H9 (cell line): ENCODE results near the gene PLCH2. TPM values are rescaled to one million over a fixed set of nuclear protein-coding genes. Genes with fewer than 3 reads are reported as not detected.

ENCODE experiments used
- DNase-seq: peaks from one replicate; pipeline ENCODE4 v3.0.0-alpha.2; 2017
- H2AFZ ChIP-seq: one replicate; pipeline ENCODE4 v1.6.1; 2013; ENCODE audit warnings: mild to moderate bottlenecking, low read length, control low read depth, moderate library complexity
- H2AK5ac ChIP-seq: 2 replicates; pipeline ENCODE4 v1.6.1; 2013; ENCODE audit warnings: low read length, control low read depth, mixed read lengths; ENCODE audit not compliant: insufficient read length
- H2BK120ac ChIP-seq: one replicate; pipeline ENCODE4 v1.6.1; 2013; ENCODE audit warnings: low read depth, mild to moderate bottlenecking, low read length, control low read depth, inconsistent platforms; ENCODE audit not compliant: poor library complexity, severe bottlenecking
- H2BK12ac ChIP-seq: 2 replicates; pipeline ENCODE4 v1.6.1; 2013; ENCODE audit warnings: low read length, control low read depth, mixed read lengths, low read depth; ENCODE audit not compliant: insufficient read length
- H2BK15ac ChIP-seq: 2 replicates; pipeline ENCODE4 v1.6.1; 2013; ENCODE audit warnings: low read depth, low read length, control low read depth
- H2BK20ac ChIP-seq: one replicate; pipeline ENCODE4 v1.6.1; 2013; ENCODE audit warnings: low read depth, mild to moderate bottlenecking, low read length, control low read depth, inconsistent platforms; ENCODE audit not compliant: poor library complexity, severe bottlenecking
- H2BK5ac ChIP-seq: 2 replicates; pipeline ENCODE4 v1.6.1; 2013; ENCODE audit warnings: low read length, control low read depth, mixed read lengths; ENCODE audit not compliant: insufficient read length
- H3K14ac ChIP-seq: 2 replicates; pipeline ENCODE4 v1.6.1; 2013; ENCODE audit warnings: low read length, control low read depth; ENCODE audit not compliant: insufficient read depth
- H3K18ac ChIP-seq: 2 replicates; pipeline ENCODE4 v1.6.1; 2013; ENCODE audit warnings: low read depth, mild to moderate bottlenecking, mixed read lengths, low read length, control low read depth; ENCODE audit not compliant: insufficient read length
- H3K23ac ChIP-seq: 2 replicates; pipeline ENCODE4 v1.6.1; 2013; ENCODE audit warnings: low read length, control low read depth, mixed read lengths, low read depth; ENCODE audit not compliant: insufficient read length
- H3K23me2 ChIP-seq: 2 replicates; pipeline ENCODE4 v1.6.1; 2013; ENCODE audit warnings: low read depth, mild to moderate bottlenecking, mixed read lengths, low read length, control low read depth; ENCODE audit not compliant: insufficient read length, poor library complexity, severe bottlenecking
- H3K27ac ChIP-seq: 2 replicates; pipeline ENCODE4 v1.5.1; 2013; ENCODE audit warnings: low read length, control low read depth, mixed read lengths, low read depth; ENCODE audit not compliant: insufficient read length
- H3K27me3 ChIP-seq: 2 replicates; pipeline ENCODE4 v1.6.1; 2013; ENCODE audit warnings: low read length, control low read depth, inconsistent platforms; ENCODE audit not compliant: insufficient read depth
- H3K4ac ChIP-seq: 2 replicates; pipeline ENCODE4 v1.6.1; 2013; ENCODE audit warnings: low read depth, mild to moderate bottlenecking, control low read depth, inconsistent platforms, low read length, moderate library complexity
- H3K4me1 ChIP-seq: 2 replicates; pipeline ENCODE4 v1.6.1; 2013; ENCODE audit warnings: low read length, control low read depth, inconsistent platforms; ENCODE audit not compliant: insufficient read depth
- H3K4me2 ChIP-seq: 2 replicates; pipeline ENCODE4 v1.6.1; 2013; ENCODE audit warnings: low read length, control low read depth, mixed read lengths; ENCODE audit not compliant: insufficient read length, insufficient read depth
- H3K56ac ChIP-seq: 2 replicates; pipeline ENCODE4 v1.6.1; 2013; ENCODE audit warnings: low read depth, mild to moderate bottlenecking, mixed read lengths, low read length, control low read depth; ENCODE audit not compliant: insufficient read length
- H3K79me1 ChIP-seq: 2 replicates; pipeline ENCODE4 v1.6.1; 2013; ENCODE audit warnings: low read depth, mild to moderate bottlenecking, moderate library complexity, low read length, control low read depth, inconsistent platforms; ENCODE audit not compliant: insufficient read depth, poor library complexity, severe bottlenecking
- H3K79me2 ChIP-seq: 2 replicates; pipeline ENCODE4 v1.6.1; 2013; ENCODE audit warnings: low read length, control low read depth, inconsistent platforms; ENCODE audit not compliant: insufficient read depth
- H3K9ac ChIP-seq: 2 replicates; pipeline ENCODE4 v1.6.1; 2013; ENCODE audit warnings: low read length, control low read depth, mixed read lengths; ENCODE audit not compliant: insufficient read length; ENCODE audit errors: extremely low read depth
- H3K9me3 ChIP-seq: one replicate; pipeline ENCODE4 v1.6.1; 2013; ENCODE audit warnings: low read depth, low read length, inconsistent platforms; ENCODE audit not compliant: control insufficient read depth
- H3T11ph ChIP-seq: one replicate; pipeline ENCODE4 v1.6.1; 2013; ENCODE audit warnings: mild to moderate bottlenecking, low read length, control low read depth, inconsistent platforms
- H4K20me1 ChIP-seq: one replicate; pipeline ENCODE4 v1.6.1; 2013; ENCODE audit not compliant: control insufficient read depth, insufficient read length, insufficient read depth
- H4K5ac ChIP-seq: 2 replicates; pipeline ENCODE4 v1.6.1; 2013; ENCODE audit warnings: low read depth, mild to moderate bottlenecking, mixed read lengths, low read length, control low read depth; ENCODE audit not compliant: insufficient read length
- H4K8ac ChIP-seq: replicated peaks from 2 replicates; pipeline ENCODE4 v1.6.1; 2013; ENCODE audit warnings: low read length, control low read depth, mixed read lengths, low read depth; ENCODE audit not compliant: insufficient read length
- H4K91ac ChIP-seq: 2 replicates; pipeline ENCODE4 v1.6.1; 2013; ENCODE audit warnings: low read depth, mild to moderate bottlenecking, moderate library complexity, mixed read lengths, low read length, control low read depth; ENCODE audit not compliant: insufficient read length
- H3K27ac Mint-ChIP-seq, 3 experiments: 2 replicates in 2 of 3; 3 replicates in 1 of 3; pipeline ENCODE4 v1.8.0; 2020 to 2021; ENCODE audit warnings: mixed read lengths in 3 of 3, mild to moderate bottlenecking in 1 of 3, moderate library complexity in 1 of 3
- H3K27me3 Mint-ChIP-seq: 2 replicates; pipeline ENCODE4 v1.8.0; 2021; ENCODE audit warnings: low read depth, mild to moderate bottlenecking, moderate library complexity, mixed read lengths
- H3K36me3 Mint-ChIP-seq, 3 experiments: 2 replicates in 2 of 3; 3 replicates in 1 of 3; pipeline ENCODE4 v1.8.0; 2020 to 2021; ENCODE audit warnings: low read depth in 3 of 3, mixed read lengths in 3 of 3; ENCODE audit not compliant: insufficient read depth in 1 of 3
- H3K4me1 Mint-ChIP-seq, 2 experiments: 2 replicates each; pipeline ENCODE4 v1.8.0; 2020; ENCODE audit warnings: mixed read lengths in 2 of 2
- H3K4me3 Mint-ChIP-seq, 2 experiments: 2 replicates in 1 of 2; 3 replicates in 1 of 2; pipeline ENCODE4 v1.8.0; 2020 to 2021; ENCODE audit warnings: mild to moderate bottlenecking in 2 of 2, mixed read lengths in 2 of 2, moderate library complexity in 1 of 2
- H3K9me3 Mint-ChIP-seq, 2 experiments: 2 replicates in 1 of 2; 3 replicates in 1 of 2; pipeline ENCODE4 v1.8.0; 2020; ENCODE audit warnings: mild to moderate bottlenecking in 2 of 2, mixed read lengths in 2 of 2, moderate library complexity in 1 of 2
- WGBS: extraction: QIAGEN DNeasy Blood & Tissue Kit; methylation state at CpG from one replicate; pipeline ENCODE4 v1.1.7; 2013; ENCODE audit warnings: missing lambda C conversion rate, low lambda C conversion rate, mixed read lengths; ENCODE audit not compliant: insufficient read length; ENCODE audit errors: extremely low coverage; 5-methylcytosine and 5-hydroxymethylcytosine counted together
- total RNA-seq: library from RNA; stranded (reverse); gene quantifications from 2 replicates; pipeline ENCODE4 v1.2.1, GENCODE V29; 2021
- TF ChIP-seq, protein P1 (sequence below): fragments of 200-600 bp; sonication (generic); conservative IDR thresholded peaks from 3 replicates; pipeline ENCODE4 v1.8.0; 2021; ENCODE audit warnings: antibody characterized with exemption, mild to moderate bottlenecking

The PLCH2 gene
- total RNA-seq, 1 experiment from 2014 or later, result 0.09 TPM

DNA sequence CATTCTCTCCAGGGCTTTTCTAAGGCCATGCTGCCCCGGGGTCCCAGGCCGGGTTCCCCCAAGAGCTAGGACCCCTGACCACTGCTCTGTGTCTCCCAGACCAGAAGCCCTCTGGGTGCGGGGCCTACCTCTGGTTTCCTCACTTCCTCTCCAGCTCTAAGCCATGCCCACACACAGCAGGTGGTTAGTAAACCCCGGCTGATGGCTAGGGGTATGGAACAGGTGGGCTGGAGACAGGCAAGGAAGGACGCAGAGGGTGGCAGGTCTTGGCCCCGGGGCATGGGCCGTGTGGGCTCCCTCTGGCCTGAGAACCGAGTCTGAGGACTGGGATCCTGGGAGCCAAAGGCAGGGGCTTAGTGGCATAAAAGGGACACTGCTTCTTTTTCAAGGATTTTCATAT is 15.9 kb upstream of the PLCH2 start:
- Histone ChIP-seq H2BK12ac (no peak overlapping the region), H3K4ac (no peak overlapping the region), H3T11ph (no peak overlapping the region), H3K14ac (no peak overlapping the region; the same call in 1 of the 2 replicates), H4K5ac (no peak overlapping the region), H4K91ac (no peak overlapping the region), H4K20me1 (no peaks in the 10 kb centered on the region), H3K23ac (no peak overlapping the region), H3K27me3 (no peaks in the 10 kb centered on the region), H3K4me1 (no peaks in the 10 kb centered on the region), H2BK20ac (no peak overlapping the region), H3K27ac (no peak overlapping the region), H3K23me2 (peaks cover 3% of the 10 kb centered on the region), H3K4me2 (no peak overlapping the region), H2BK15ac (no peak overlapping the region), H2BK5ac (no peak overlapping the region), H2AK5ac (no peak overlapping the region), H2AFZ (no peak overlapping the region), H3K79me2 (no peaks in the 10 kb centered on the region), H3K79me1 (no peaks in the 10 kb centered on the region), H3K18ac (no peak overlapping the region), H3K56ac (no peak overlapping the region), H3K9me3 (no peaks in the 10 kb centered on the region), H4K8ac (no peak overlapping the region), H3K9ac (no peak overlapping the region), H2BK120ac (no peak overlapping the region)
- no peak for DNase-seq
- WGBS, result no CpG with 5 or more reads among the region's 8 CpGs
- Mint-ChIP-seq H3K27me3 (peaks cover 16% of the 10 kb centered on the region), H3K4me3 (no peak overlapping the region), H3K9me3 (no peaks in the 10 kb centered on the region), H3K4me1 (no peaks in the 10 kb centered on the region), H3K36me3 (no peaks in the 10 kb centered on the region), H3K27ac (no peak overlapping the region)
- TF ChIP-seq, protein P1, sequence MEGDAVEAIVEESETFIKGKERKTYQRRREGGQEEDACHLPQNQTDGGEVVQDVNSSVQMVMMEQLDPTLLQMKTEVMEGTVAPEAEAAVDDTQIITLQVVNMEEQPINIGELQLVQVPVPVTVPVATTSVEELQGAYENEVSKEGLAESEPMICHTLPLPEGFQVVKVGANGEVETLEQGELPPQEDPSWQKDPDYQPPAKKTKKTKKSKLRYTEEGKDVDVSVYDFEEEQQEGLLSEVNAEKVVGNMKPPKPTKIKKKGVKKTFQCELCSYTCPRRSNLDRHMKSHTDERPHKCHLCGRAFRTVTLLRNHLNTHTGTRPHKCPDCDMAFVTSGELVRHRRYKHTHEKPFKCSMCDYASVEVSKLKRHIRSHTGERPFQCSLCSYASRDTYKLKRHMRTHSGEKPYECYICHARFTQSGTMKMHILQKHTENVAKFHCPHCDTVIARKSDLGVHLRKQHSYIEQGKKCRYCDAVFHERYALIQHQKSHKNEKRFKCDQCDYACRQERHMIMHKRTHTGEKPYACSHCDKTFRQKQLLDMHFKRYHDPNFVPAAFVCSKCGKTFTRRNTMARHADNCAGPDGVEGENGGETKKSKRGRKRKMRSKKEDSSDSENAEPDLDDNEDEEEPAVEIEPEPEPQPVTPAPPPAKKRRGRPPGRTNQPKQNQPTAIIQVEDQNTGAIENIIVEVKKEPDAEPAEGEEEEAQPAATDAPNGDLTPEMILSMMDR, result no peak
